ENCODE measurements around the gene CCDC74A.
"Not testable (repeated sequence)": the region's sequence is repeated elsewhere in the genome, so short reads cannot be mapped to it uniquely, and the experiment has no call there.

Gene CCDC74A

GRCh38 chr2:131566371-131566770 lies 38.7 kb downstream of the CCDC74A start:
- DNase-seq (ENCODE audit: low read depth), result no peak

- no peak for DNase-seq (ENCODE audit: low read depth)
These were observed 40.2 kb downstream of the CCDC74A start for GRCh38 chr2:131567891-131568290.

GRCh38 chr2:131568401-131568800 lies 40.7 kb downstream of the CCDC74A start:
- DNase-seq (ENCODE audit: low read depth), result not testable (repeated sequence)

- DNase-seq (ENCODE audit: low read depth), result no peak
These were observed 44.5 kb downstream of the CCDC74A start for GRCh38 chr2:131572175-131572574.

GRCh38 chr2:131577812-131578211 lies 50.1 kb downstream of the CCDC74A start:
- no peak for DNase-seq (ENCODE audit: low read depth)

- no peak for DNase-seq (ENCODE audit: low read depth)
These were observed 52.5 kb downstream of the CCDC74A start for GRCh38 chr2:131580187-131580586.
